Heart left ventricle (tissue), 16 donors: Measurements from ENCODE around the gene ANKRD24. TPM values are rescaled to one million over a fixed set of nuclear protein-coding genes. Genes with fewer than 3 reads are reported as not detected.

Experiments
- ATAC-seq, 4 donors: fragments of 200-7000 bp; cut with Tn5 transposase; one replicate each; pipeline ENCODE4 v1.9.1; 2020 to 2022; ENCODE audit warnings: moderate library complexity in 4 of 4, mild to moderate bottlenecking in 3 of 4, moderate number of reproducible peaks in 1 of 4
- DNase-seq, 5 donors: peaks; one replicate each; pipeline ENCODE4 v3.0.0-alpha.2; 2020
- H3K27ac ChIP-seq, 12 donors: fragments of 200-600 bp; sonication (generic) in 4 of 12; one replicate each; pipeline versions ENCODE4 v1.5.0 to v1.8.0; 2016 to 2022; ENCODE audit warnings: mild to moderate bottlenecking in 2 of 12
- H3K27me3 ChIP-seq, 9 donors: fragments of 200-600 bp; sonication (generic) in 2 of 9; one replicate each; pipeline versions ENCODE4 v1.5.1 to v1.8.0; 2016 to 2022; ENCODE audit warnings: mild to moderate bottlenecking in 3 of 9
- H3K36me3 ChIP-seq, 9 donors: fragments of 200-600 bp; sonication (generic) in 2 of 9; one replicate each; pipeline versions ENCODE4 v1.5.0 to v1.8.0; 2018 to 2022; ENCODE audit warnings: mild to moderate bottlenecking in 2 of 9
- H3K4me1 ChIP-seq, 12 donors: fragments of 200-600 bp; sonication (generic) in 4 of 12; one replicate each; pipeline versions ENCODE4 v1.5.0 to v1.8.0; 2016 to 2022; ENCODE audit warnings: mild to moderate bottlenecking in 3 of 12
- H3K4me3 ChIP-seq, 12 donors: fragments of 200-600 bp; sonication (generic) in 4 of 12; one replicate each; pipeline versions ENCODE4 v1.5.0 to v1.8.0; 2017 to 2022; ENCODE audit warnings: mild to moderate bottlenecking in 9 of 12, moderate library complexity in 4 of 12
- H3K9me3 ChIP-seq, 12 donors: fragments of 200-600 bp; sonication (generic) in 4 of 12; one replicate each; pipeline versions ENCODE4 v1.5.0 to v1.8.0; 2016 to 2022; ENCODE audit warnings: mild to moderate bottlenecking in 1 of 12
- CTCF ChIP-seq, 12 donors: fragments of 200-600 bp; sonication (generic) in 4 of 12; IDR thresholded peaks; one replicate each; pipeline versions ENCODE4 v1.5.0 to v1.8.0; 2018 to 2022; ENCODE audit warnings: antibody characterized with exemption in 12 of 12, mild to moderate bottlenecking in 5 of 12
- POLR2A ChIP-seq, 2 donors: fragments of 450-650 bp; IDR thresholded peaks; one replicate each; pipeline ENCODE4 v1.6.1; 2017; ENCODE audit warnings: antibody characterized with exemption in 2 of 2, mild to moderate bottlenecking in 2 of 2, moderate library complexity in 2 of 2
- WGBS, 4 donors: extraction: QIAGEN DNeasy Blood & Tissue Kit in 2 of 4; methylation state at CpG; one replicate each; pipeline versions ENCODE4 v1.1.5 to v1.1.7; 2013 to 2018; 5-methylcytosine and 5-hydroxymethylcytosine counted together
- intact Hi-C, 10 donors: fragments of 100-400 bp; cut with DNase I; formaldehyde crosslinking; loops; one replicate each; pipeline versions ENCODE4 v1.11.1 to v1.14.2; 2022
- polyA plus RNA-seq, 2 donors: library from polyadenylated mRNA; stranded (reverse); fragments of 200-250 nt; gene quantifications; one replicate each; pipeline ENCODE4 v1.2.3, GENCODE V29; 2013
- total RNA-seq, 9 donors: library from RNA; depleted of rRNA in 2 of 9; stranded (reverse); fragments of >200 nt in 2 of 9; fragmentation: NEBNext Ultra II Directional in 3 of 9; extraction: Animal tissue kit (Norgen Biotek cat#: 25700) in 3 of 9; gene quantifications; one replicate each; pipeline versions ENCODE4 v1.1.0 to v1.2.4, GENCODE V29; 2016 to 2023
- donor health status: ischemic (EF 13 %, LVEDD 7.1; RV severe dilation, severe dysfunction).
- donor health status: healthy with polysubstance abuse.
- donor health status: DM: no; HTN: yes; CAD: no.
- donor health status: DM: no; HTN: no; CAD: no.
- donor health status: ischemic (EF 25% LVEDD 6.9; RV normal size, moderate dysfunction).
- donor health status: ischemic (EF 25% LVEDD 5.7; RV mildly dilated, moderate dysfunction).
- donor health status: healthy.
- donor health status: DM: yes; HTN: yes; CAD: no.
- donor health status: ischemic (EF 35%, LVEDD 5.7; RV mildly dilated, moderate dysfunction).
- donor health status: nonischemic (EF 11% LVEDD 7.7; RV severe dilation, severe dysfunction).
- donor health status: DM: yes; HTN: yes; CAD: no.
- donor health status: PGD.
- donor health status: ischemic (EF 29% LVEDD 5.4; RV normal size, mild dysfunction).
- donor health status: nonischemic (EF 23%, LVEDD 6.1; RV moderate dilation, normal function).

ANKRD24 gene
- total and polyA plus RNA-seq, 11 donors: 0.12 to 1.4 (median 0.38) TPM; not detected in 3

- ATAC-seq: no peak
- Histone ChIP-seq H3K4me3 (no peak overlapping the region), H3K9me3 (no peaks in the 10 kb centered on the region), H3K27me3 (peaks cover 0 to 18% (median 4%) of the 10 kb centered on the region in 9 donors), H3K27ac (no peak overlapping the region), H3K36me3 (peaks cover 0 to 42% (median 20%) of the 10 kb centered on the region in 9 donors), H3K4me1 (peaks cover 0 to 6% (median 1%) of the 10 kb centered on the region in 12 donors)
- WGBS, 4 donors: 38 to 45% (median 42%) methylated on average over 9 to 11 of the region's 11 CpGs
- no peak for TF ChIP-seq POLR2A (IDR thresholded peaks at IDR 0.05)
- intact Hi-C loops: no loop called here
- DNase-seq: no peak
Measured at GRCh38 chr19:4173479-4174212, 8.8 kb upstream of the ANKRD24 start.

- DNase-seq (no peak), ATAC-seq (no peak)
- Histone ChIP-seq H3K9me3 (no peaks in the 10 kb centered on the region), H3K36me3 (peaks cover 0 to 48% (median 27%) of the 10 kb centered on the region in 9 donors), H3K4me3 (no peak overlapping the region), H3K4me1 (peaks cover 0 to 6% (median 1%) of the 10 kb centered on the region in 12 donors), H3K27me3 (peaks cover 0 to 18% (median 4%) of the 10 kb centered on the region in 9 donors), H3K27ac (no peak overlapping the region)
- WGBS, 4 donors: 83 to 86% (median 86%) methylated on average over 20 to 21 of the region's 21 CpGs
- intact Hi-C loops: no loop called here
- TF ChIP-seq CTCF (IDR thresholded peaks at IDR 0.05) (no peak), POLR2A (IDR thresholded peaks at IDR 0.05) (no peak)
Measured at GRCh38 chr19:4174213-4174894, 8.1 kb upstream of the ANKRD24 start.

- ATAC-seq: peak in 1 of 4 donors; percentile 20
Measured at GRCh38 chr19:4174895-4175668, 7.4 kb upstream of the ANKRD24 start.

GRCh38 chr19:4175669-4175931 is 6.9 kb upstream of the ANKRD24 start:
- TF ChIP-seq CTCF (IDR thresholded peaks at IDR 0.05) (no peak), POLR2A (IDR thresholded peaks at IDR 0.05) (no peak)
- no peak overlapping the region for H3K4me3 ChIP-seq
- H3K9me3 ChIP-seq: no peaks in the 10 kb centered on the region
- DNase-seq (no peak), ATAC-seq (no peak)
- intact Hi-C loops: no loop called here
- WGBS, 4 donors: 86 to 94% (median 93%) methylated on average over 4 to 12 of the region's 12 CpGs
- H3K27ac ChIP-seq: no peak overlapping the region
- H3K4me1 ChIP-seq: peaks cover 0 to 6% (median 3%) of the 10 kb centered on the region in 12 donors
- peaks cover 0 to 59% (median 33%) of the 10 kb centered on the region in 9 donors for H3K36me3 ChIP-seq
- peaks cover 0 to 18% (median 4%) of the 10 kb centered on the region in 9 donors for H3K27me3 ChIP-seq

More at GRCh38 chr19:4174895-4175668, 7.4 kb upstream of the ANKRD24 start:
- intact Hi-C loops: no loop called here
- no peak overlapping the region for H3K27ac ChIP-seq
- no peak for DNase-seq
- peaks cover 0 to 18% (median 4%) of the 10 kb centered on the region in 9 donors for H3K27me3 ChIP-seq
- peaks cover 0 to 54% (median 33%) of the 10 kb centered on the region in 9 donors for H3K36me3 ChIP-seq
- WGBS, 4 donors: 91 to 94% (median 91%) methylated on average over 22 to 41 of the region's 41 CpGs
- no peak overlapping the region for H3K4me3 ChIP-seq
- no peak for TF ChIP-seq POLR2A (IDR thresholded peaks at IDR 0.05)
- no peak for TF ChIP-seq CTCF (IDR thresholded peaks at IDR 0.05)
- H3K4me1 ChIP-seq: peaks cover 0 to 6% (median 1%) of the 10 kb centered on the region in 12 donors
- no peaks in the 10 kb centered on the region for H3K9me3 ChIP-seq
